CD4-positive, alpha-beta T cell (primary cell): Measurements from ENCODE around the gene AGPAT3. TPM values are rescaled to one million over a fixed set of nuclear protein-coding genes. Genes with fewer than 3 reads are reported as not detected.

Experiments
- ATAC-seq: fragments of 200-7000 bp; cut with Tn5 transposase; one replicate; pipeline ENCODE4 v1.10.0; 2022; ENCODE audit warnings: mild to moderate bottlenecking; ENCODE audit not compliant: poor library complexity
- CTCF ChIA-PET: fragments of 350-600 bp; sonication (Branson Sonifier 250); formaldehyde crosslinking; loops from one replicate; lab custom pipeline; 2021; ENCODE audit warnings: antibody characterized with exemption, inconsistent platforms; lab: Charles Lee
- POLR2A ChIA-PET: fragments of 350-600 bp; sonication (Branson Sonifier 250); formaldehyde crosslinking; loops from one replicate; lab custom pipeline; 2021; ENCODE audit warnings: antibody characterized with exemption, inconsistent platforms; lab: Charles Lee
- DNase-seq, 14 experiments: peaks; one replicate each; pipeline ENCODE4 v3.0.0-alpha.2; 2013 to 2020; ENCODE audit warnings: mixed read lengths in 2 of 14
- H3K27ac ChIP-seq, 2 donors: one replicate each; pipeline versions ENCODE4 v1.5.1 to v1.7.0; 2013; ENCODE audit warnings: low read length in 2 of 2, low read depth in 1 of 2, mild to moderate bottlenecking in 1 of 2
- H3K27me3 ChIP-seq, 2 experiments: 1 replicate in 1 of 2; 2 replicates in 1 of 2; pipeline versions ENCODE4 v1.6.1 to v1.7.0; 2013; ENCODE audit warnings: low read length in 2 of 2, control low read depth in 1 of 2, mild to moderate bottlenecking in 1 of 2, moderate library complexity in 1 of 2; ENCODE audit not compliant: insufficient read depth in 2 of 2, control insufficient read depth in 1 of 2
- H3K36me3 ChIP-seq: one replicate; pipeline ENCODE4 v1.6.1; 2013; ENCODE audit warnings: low read length, control low read depth; ENCODE audit not compliant: insufficient read depth
- H3K4me1 ChIP-seq: one replicate; pipeline ENCODE4 v1.6.1; 2013; ENCODE audit warnings: low read length, control low read depth; ENCODE audit not compliant: insufficient read depth
- H3K4me3 ChIP-seq: one replicate; pipeline ENCODE4 v1.5.1; 2013; ENCODE audit warnings: mild to moderate bottlenecking, low read length, moderate library complexity
- H3K9me3 ChIP-seq, 2 experiments: 1 replicate in 1 of 2; 2 replicates in 1 of 2; pipeline versions ENCODE4 v1.6.1 to v1.7.0; 2013; ENCODE audit warnings: low read length in 2 of 2, mild to moderate bottlenecking in 2 of 2, control low read depth in 1 of 2, moderate library complexity in 1 of 2; ENCODE audit not compliant: control insufficient read depth in 1 of 2, insufficient read depth in 1 of 2
- H3K27ac Mint-ChIP-seq: one replicate; pipeline ENCODE4 v1.8.0; 2020; ENCODE audit warnings: mixed read lengths
- H3K27me3 Mint-ChIP-seq: one replicate; pipeline ENCODE4 v1.8.0; 2021; ENCODE audit warnings: mixed read lengths
- H3K36me3 Mint-ChIP-seq: one replicate; pipeline ENCODE4 v1.8.0; 2021; ENCODE audit warnings: low read depth, mixed read lengths
- H3K4me1 Mint-ChIP-seq: one replicate; pipeline ENCODE4 v1.8.0; 2021; ENCODE audit warnings: low read depth, mixed read lengths
- H3K4me3 Mint-ChIP-seq: one replicate; pipeline ENCODE4 v1.8.0; 2020; ENCODE audit warnings: mild to moderate bottlenecking, mixed read lengths
- H3K9me3 Mint-ChIP-seq: one replicate; pipeline ENCODE4 v1.8.0; 2020; ENCODE audit warnings: mixed read lengths
- intact Hi-C, 2 experiments: fragments of 100-400 bp; cut with DNase I in 1 of 2; cut with micrococcal nuclease in 1 of 2; formaldehyde crosslinking; loops; one replicate each; pipeline versions ENCODE4 v1.15.1 to v1.9.0; 2023 to 2025; cut with DNase I, micrococcal nuclease
- total RNA-seq, 174 experiments: library from RNA in 2 of 174; stranded (reverse) in 2 of 174; gene quantifications; one replicate each; pipeline ENCODE4 v1.2.3 and lab custom pipeline; 2021 to 2026
- TF ChIP-seq, protein P1 (sequence below): fragments of 200-600 bp; IDR thresholded peaks from one replicate; pipeline ENCODE4 v1.8.0; 2022; ENCODE audit warnings: antibody characterized with exemption, mild to moderate bottlenecking

AGPAT3 gene
- total RNA-seq, 2 experiments from 2014 or later: 40.8 to 43.4 TPM

- POLR2A ChIA-PET: no interaction called here
- H3K36me3 Mint-ChIP-seq: peaks cover 66% of the 10 kb centered on the region
- CTCF ChIA-PET: interaction anchor here (1.2 kb wide), 1 partner anchor 20 kb away, joined by 3 read pairs; no protein-coding TSS in a partner anchor
- H3K27me3 ChIP-seq: no peaks in the 10 kb centered on the region
- H3K36me3 ChIP-seq: peaks cover 13% of the 10 kb centered on the region
- peaks cover 32% of the 10 kb centered on the region for H3K4me1 ChIP-seq
- no peak overlapping the region for H3K27ac ChIP-seq
- no peak overlapping the region for H3K4me3 ChIP-seq
- intact Hi-C loops: no loop called here
- no peak overlapping the region for H3K27ac Mint-ChIP-seq
- ATAC-seq (no peak), DNase-seq (no peak)
- no peaks in the 10 kb centered on the region for H3K9me3 ChIP-seq
- H3K4me3 Mint-ChIP-seq: no peak overlapping the region
- TF ChIP-seq, protein P1, sequence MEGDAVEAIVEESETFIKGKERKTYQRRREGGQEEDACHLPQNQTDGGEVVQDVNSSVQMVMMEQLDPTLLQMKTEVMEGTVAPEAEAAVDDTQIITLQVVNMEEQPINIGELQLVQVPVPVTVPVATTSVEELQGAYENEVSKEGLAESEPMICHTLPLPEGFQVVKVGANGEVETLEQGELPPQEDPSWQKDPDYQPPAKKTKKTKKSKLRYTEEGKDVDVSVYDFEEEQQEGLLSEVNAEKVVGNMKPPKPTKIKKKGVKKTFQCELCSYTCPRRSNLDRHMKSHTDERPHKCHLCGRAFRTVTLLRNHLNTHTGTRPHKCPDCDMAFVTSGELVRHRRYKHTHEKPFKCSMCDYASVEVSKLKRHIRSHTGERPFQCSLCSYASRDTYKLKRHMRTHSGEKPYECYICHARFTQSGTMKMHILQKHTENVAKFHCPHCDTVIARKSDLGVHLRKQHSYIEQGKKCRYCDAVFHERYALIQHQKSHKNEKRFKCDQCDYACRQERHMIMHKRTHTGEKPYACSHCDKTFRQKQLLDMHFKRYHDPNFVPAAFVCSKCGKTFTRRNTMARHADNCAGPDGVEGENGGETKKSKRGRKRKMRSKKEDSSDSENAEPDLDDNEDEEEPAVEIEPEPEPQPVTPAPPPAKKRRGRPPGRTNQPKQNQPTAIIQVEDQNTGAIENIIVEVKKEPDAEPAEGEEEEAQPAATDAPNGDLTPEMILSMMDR: no peak
- no peaks in the 10 kb centered on the region for H3K27me3 Mint-ChIP-seq
- H3K4me1 Mint-ChIP-seq: peaks cover 59% of the 10 kb centered on the region
- H3K9me3 Mint-ChIP-seq: no peaks in the 10 kb centered on the region
Measured at GRCh38 chr21:43872531-43873197, 7.6 kb downstream of the AGPAT3 start.

- Mint-ChIP-seq H3K27me3 (no peaks in the 10 kb centered on the region), H3K36me3 (peaks cover 73% of the 10 kb centered on the region), H3K4me3 (no peak overlapping the region), H3K27ac (peak overlapping the region; percentile 34), H3K9me3 (no peaks in the 10 kb centered on the region), H3K4me1 (peaks cover 54% of the 10 kb centered on the region)
- ChIA-PET CTCF (no interaction called here), POLR2A (interaction anchor here (1.5 kb wide), 1 partner anchor 48 kb away, joined by 7 read pairs; no protein-coding TSS in a partner anchor)
- Histone ChIP-seq H3K27ac (no peak overlapping the region), H3K4me3 (no peak overlapping the region), H3K4me1 (peaks cover 25% of the 10 kb centered on the region), H3K27me3 (no peaks in the 10 kb centered on the region), H3K36me3 (peaks cover 16% of the 10 kb centered on the region), H3K9me3 (no peaks in the 10 kb centered on the region)
- no peak for DNase-seq
- intact Hi-C loops: no loop called here
- no peak for ATAC-seq
- TF ChIP-seq, protein P1: no peak
Measured at GRCh38 chr21:43873673-43874072, 8.7 kb downstream of the AGPAT3 start.

- Mint-ChIP-seq H3K4me3 (no peak overlapping the region), H3K27ac (peak overlapping the region; percentile 34), H3K27me3 (no peaks in the 10 kb centered on the region), H3K9me3 (no peaks in the 10 kb centered on the region), H3K4me1 (peaks cover 48% of the 10 kb centered on the region), H3K36me3 (peaks cover 68% of the 10 kb centered on the region)
- POLR2A ChIA-PET: interaction anchor here (1.5 kb wide), 1 partner anchor 48 kb away, joined by 7 read pairs; no protein-coding TSS in a partner anchor
- intact Hi-C loops: no loop called here
- peaks cover 29% of the 10 kb centered on the region for H3K4me1 ChIP-seq
- no peak overlapping the region for H3K4me3 ChIP-seq
- CTCF ChIA-PET: no interaction called here
- no peaks in the 10 kb centered on the region for H3K9me3 ChIP-seq
- no peak overlapping the region for H3K27ac ChIP-seq
- no peaks in the 10 kb centered on the region for H3K27me3 ChIP-seq
- TF ChIP-seq, protein P1: no peak
- no peak for DNase-seq
- no peak for ATAC-seq
- H3K36me3 ChIP-seq: peaks cover 17% of the 10 kb centered on the region
Measured at GRCh38 chr21:43874085-43874805, 9.2 kb downstream of the AGPAT3 start.
